NT2/D1 (cell line): ENCODE data around the gene LAIR2.
"Not testable (repeated sequence)": the region's sequence is repeated elsewhere in the genome, so short reads cannot be mapped to it uniquely, and the experiment has no call there.

Experiments used
- DNase-seq: peaks from one replicate; pipeline ENCODE4 v3.0.0-alpha.2; 2011; ENCODE audit warnings: low read depth, low spot score
- H3K27me3 ChIP-seq: 2 replicates; pipeline ENCODE4 v1.6.0; 2011; ENCODE audit warnings: mild to moderate bottlenecking; ENCODE audit not compliant: insufficient read length, insufficient read depth
- H3K36me3 ChIP-seq: 2 replicates; pipeline ENCODE4 v1.6.1; 2011; ENCODE audit warnings: mild to moderate bottlenecking, low read length, mixed read lengths; ENCODE audit not compliant: insufficient read depth, insufficient read length
- H3K4me1 ChIP-seq: 2 replicates; pipeline ENCODE4 v1.5.1; 2011; ENCODE audit not compliant: insufficient read depth, insufficient read length
- H3K4me3 ChIP-seq: 2 replicates; pipeline ENCODE4 v1.5.1; 2011; ENCODE audit warnings: low read depth; ENCODE audit not compliant: insufficient read length
- H3K9ac ChIP-seq: 2 replicates; pipeline ENCODE4 v1.6.0; 2011; ENCODE audit warnings: low read depth; ENCODE audit not compliant: insufficient read length
- H3K9me3 ChIP-seq: 2 replicates; pipeline ENCODE4 v1.5.1; 2011; ENCODE audit warnings: mild to moderate bottlenecking, low read length; ENCODE audit not compliant: insufficient read depth
- SUZ12 ChIP-seq: IDR thresholded peaks from 2 replicates; pipeline ENCODE4 v1.6.1; 2011; ENCODE audit not compliant: insufficient read length, insufficient read depth; ENCODE audit errors: extremely low read depth
- YY1 ChIP-seq: IDR thresholded peaks from 2 replicates; pipeline ENCODE4 v1.6.1; 2011; ENCODE audit not compliant: insufficient read length, insufficient read depth
- ZNF274 ChIP-seq: IDR thresholded peaks from 2 replicates; pipeline ENCODE4 v1.6.1; 2011; ENCODE audit warnings: mild to moderate bottlenecking, low read depth, low read length

The LAIR2 gene

GRCh38 chr19:54506079-54506478, 3.4 kb downstream of the LAIR2 start:
- TF ChIP-seq YY1: no peak
- no peak for TF ChIP-seq SUZ12
- TF ChIP-seq ZNF274: no peak
- no peak overlapping the region for H3K9ac ChIP-seq
- DNase-seq: no peak
- no peaks in the 10 kb centered on the region for H3K27me3 ChIP-seq
- no peaks in the 10 kb centered on the region for H3K36me3 ChIP-seq
- no peaks in the 10 kb centered on the region for H3K4me1 ChIP-seq
- no peak overlapping the region for H3K4me3 ChIP-seq
- H3K9me3 ChIP-seq: no peaks in the 10 kb centered on the region

- H3K4me1 ChIP-seq, H3K27me3 ChIP-seq, H3K4me3 ChIP-seq, DNase-seq, H3K36me3 ChIP-seq, H3K9ac ChIP-seq, H3K9me3 ChIP-seq: not testable (repeated sequence)
These were observed 4.5 kb downstream of the LAIR2 start for GRCh38 chr19:54507038-54507717.

- Histone ChIP-seq H3K27me3 (no peaks in the 10 kb centered on the region), H3K9me3 (no peaks in the 10 kb centered on the region), H3K9ac (no peak overlapping the region), H3K4me1 (no peaks in the 10 kb centered on the region), H3K36me3 (no peaks in the 10 kb centered on the region), H3K4me3 (no peak overlapping the region)
- no peak for TF ChIP-seq SUZ12
- no peak for TF ChIP-seq YY1
- DNase-seq: no peak
These were observed 5.2 kb downstream of the LAIR2 start for GRCh38 chr19:54507824-54508223.

- not testable (repeated sequence) for H3K9me3 ChIP-seq, H3K9ac ChIP-seq, H3K36me3 ChIP-seq, H3K27me3 ChIP-seq, DNase-seq, H3K4me3 ChIP-seq, H3K4me1 ChIP-seq
These were observed 5.9 kb downstream of the LAIR2 start for GRCh38 chr19:54508487-54508886.

- not testable (repeated sequence) for H3K27me3 ChIP-seq, H3K4me3 ChIP-seq, H3K9ac ChIP-seq, H3K36me3 ChIP-seq, DNase-seq, H3K9me3 ChIP-seq, H3K4me1 ChIP-seq
These were observed 6.7 kb downstream of the LAIR2 start for GRCh38 chr19:54509200-54509940.

GRCh38 chr19:54515156-54515555, 12.5 kb downstream of the LAIR2 start:
- TF ChIP-seq ZNF274 (no peak), SUZ12 (no peak), YY1 (no peak)
- Histone ChIP-seq H3K9me3 (no peaks in the 10 kb centered on the region), H3K27me3 (peaks cover 14% of the 10 kb centered on the region), H3K4me1 (no peaks in the 10 kb centered on the region), H3K9ac (no peak overlapping the region), H3K4me3 (no peak overlapping the region), H3K36me3 (no peaks in the 10 kb centered on the region)
- no peak for DNase-seq

GRCh38 chr19:54517483-54517882, 14.9 kb downstream of the LAIR2 start:
- Histone ChIP-seq H3K4me3 (no peak overlapping the region), H3K9ac (no peak overlapping the region), H3K27me3 (peaks cover 14% of the 10 kb centered on the region), H3K36me3 (no peaks in the 10 kb centered on the region), H3K9me3 (no peaks in the 10 kb centered on the region), H3K4me1 (no peaks in the 10 kb centered on the region)
- no peak for TF ChIP-seq SUZ12
- no peak for TF ChIP-seq YY1
- no peak for TF ChIP-seq ZNF274
- peak; percentile 57 for DNase-seq

- no peaks in the 10 kb centered on the region for H3K9me3 ChIP-seq
- no peak for TF ChIP-seq ZNF274
- TF ChIP-seq YY1: no peak
- TF ChIP-seq SUZ12: no peak
- H3K4me3 ChIP-seq: no peak overlapping the region
- H3K4me1 ChIP-seq: no peaks in the 10 kb centered on the region
- H3K9ac ChIP-seq: no peak overlapping the region
- no peak for DNase-seq
- peaks cover 14% of the 10 kb centered on the region for H3K27me3 ChIP-seq
- no peaks in the 10 kb centered on the region for H3K36me3 ChIP-seq
These were observed 16.2 kb downstream of the LAIR2 start for GRCh38 chr19:54518844-54519243.
